Gastroesophageal sphincter (tissue), 4 donors: ENCODE results near the gene AMPD2. TPM values are rescaled to one million over a fixed set of nuclear protein-coding genes. Genes with fewer than 3 reads are reported as not detected.
"Not testable (repeated sequence)": the region's sequence is repeated elsewhere in the genome, so short reads cannot be mapped to it uniquely, and the experiment has no call there.

Experiments
- ATAC-seq: fragments of 150-250 bp; one replicate; pipeline ENCODE4 v1.9.1; 2016; ENCODE audit warnings: mild to moderate bottlenecking, moderate library complexity
- H3K27ac ChIP-seq, 4 donors: fragments of 200-600 bp; sonication (generic) in 3 of 4; 1 replicate in 3 of 4; 2 replicates in 1 of 4; pipeline ENCODE4 v1.5.1; 2016 to 2019
- H3K27me3 ChIP-seq: fragments of 200-600 bp; sonication (generic); one replicate; pipeline ENCODE4 v1.5.1; 2019
- H3K36me3 ChIP-seq, 2 donors: fragments of 200-600 bp; sonication (generic); one replicate each; pipeline ENCODE4 v1.5.1; 2019; ENCODE audit warnings: control low read depth in 1 of 2
- H3K4me1 ChIP-seq, 3 donors: fragments of 200-600 bp; sonication (generic); 1 replicate in 2 of 3; 2 replicates in 1 of 3; pipeline ENCODE4 v1.5.1; 2016 to 2019; ENCODE audit warnings: control low read depth in 2 of 3
- H3K4me3 ChIP-seq, 2 donors: fragments of 200-600 bp; sonication (generic); one replicate each; pipeline ENCODE4 v1.5.1; 2019; ENCODE audit warnings: mild to moderate bottlenecking in 1 of 2, moderate library complexity in 1 of 2
- H3K9me3 ChIP-seq, 3 donors: fragments of 200-600 bp; sonication (generic); one replicate each; pipeline ENCODE4 v1.5.1; 2017 to 2019; ENCODE audit warnings: control low read depth in 2 of 3
- CTCF ChIP-seq, 4 experiments: fragments of 200-600 bp in 2 of 4; fragments of 450-650 bp in 2 of 4; sonication (generic) in 1 of 4; IDR thresholded peaks; one replicate each; pipeline ENCODE4 v1.5.1; 2017 to 2019; ENCODE audit warnings: antibody characterized with exemption in 4 of 4, mild to moderate bottlenecking in 2 of 4, moderate library complexity in 2 of 4
- EP300 ChIP-seq: sonication (generic); formaldehyde crosslinking; IDR thresholded peaks from one replicate; pipeline ENCODE4 v1.6.1; 2017; ENCODE audit warnings: antibody characterized with exemption, mild to moderate bottlenecking
- POLR2A ChIP-seq, 2 donors: fragments of 450-650 bp; IDR thresholded peaks; one replicate each; pipeline ENCODE4 v1.6.1; 2017; ENCODE audit warnings: antibody characterized with exemption in 2 of 2, mild to moderate bottlenecking in 2 of 2, moderate library complexity in 1 of 2
- POLR2AphosphoS5 ChIP-seq: sonication (generic); formaldehyde crosslinking; IDR thresholded peaks from one replicate; pipeline ENCODE4 v1.6.1; 2017; ENCODE audit warnings: antibody characterized with exemption
- WGBS, 2 donors: methylation state at CpG; one replicate each; pipeline ENCODE4 v1.1.5; 2018; ENCODE audit warnings: low coverage in 1 of 2; 5-methylcytosine and 5-hydroxymethylcytosine counted together
- small RNA-seq, 4 donors: library from RNA; depleted of rRNA; stranded (forward); fragments of <200 nt; gene quantifications; one replicate each; pipeline ENCODE3, GENCODE V24; 2016
- total RNA-seq, 4 donors: library from RNA; depleted of rRNA; stranded (reverse); fragments of >200 nt; gene quantifications; one replicate each; pipeline ENCODE4 v1.1.0, GENCODE V29; 2016

AMPD2 gene
- total RNA-seq, 4 donors from 2014 or later: 28.9 to 38.0 (median 35.6) TPM

GRCh38 chr1:109671067-109671466 lies 51.4 kb downstream of the AMPD2 start:
- ATAC-seq: no peak
- Histone ChIP-seq H3K4me1 (peaks cover 0 to 18% (median 3%) of the 10 kb centered on the region in 3 donors), H3K27me3 (no peaks in the 10 kb centered on the region), H3K36me3 (peaks cover 0 to 28% of the 10 kb centered on the region in 2 donors), H3K4me3 (no peak overlapping the region), H3K27ac (no peak overlapping the region), H3K9me3 (no peaks in the 10 kb centered on the region)
- TF ChIP-seq POLR2A (IDR thresholded peaks at IDR 0.05): no peak
- TF ChIP-seq POLR2AphosphoS5: no peak
- TF ChIP-seq EP300: no peak
- TF ChIP-seq CTCF (IDR thresholded peaks at IDR 0.05): no peak
- WGBS, 2 donors: 80% methylated on average over 2 of the region's 5 CpGs; no CpG with 5 or more reads in 1 of the 2 donors

GRCh38 chr1:109673861-109674260 lies 54.2 kb downstream of the AMPD2 start:
- 89% methylated on average over 1 of the region's 2 CpGs; no CpG with 5 or more reads in 1 of the 2 donors for WGBS, 2 donors
- not testable (repeated sequence) for ATAC-seq, H3K27ac ChIP-seq, H3K4me1 ChIP-seq, H3K4me3 ChIP-seq, H3K9me3 ChIP-seq, H3K27me3 ChIP-seq
- peaks cover 0 to 28% of the 10 kb centered on the region in 2 donors for H3K36me3 ChIP-seq

GRCh38 chr1:109676683-109677381 lies 57.2 kb downstream of the AMPD2 start:
- not testable (repeated sequence) for H3K9me3 ChIP-seq, H3K27ac ChIP-seq, H3K27me3 ChIP-seq, H3K4me3 ChIP-seq, ATAC-seq, H3K4me1 ChIP-seq
- peaks cover 0 to 17% of the 10 kb centered on the region in 2 donors for H3K36me3 ChIP-seq
- 79 to 82% methylated on average over 2 of the region's 3 CpGs for WGBS, 2 donors

GRCh38 chr1:109677459-109677858 lies 57.8 kb downstream of the AMPD2 start:
- Histone ChIP-seq H3K9me3 (no peaks in the 10 kb centered on the region), H3K4me1 (no peaks in the 10 kb centered on the region), H3K4me3 (no peak overlapping the region), H3K27me3 (no peaks in the 10 kb centered on the region), H3K36me3 (peaks cover 0 to 15% of the 10 kb centered on the region in 2 donors), H3K27ac (no peak overlapping the region)
- TF ChIP-seq CTCF (IDR thresholded peaks at IDR 0.05): no peak
- TF ChIP-seq EP300: no peak
- TF ChIP-seq POLR2AphosphoS5: no peak
- no peak for TF ChIP-seq POLR2A (IDR thresholded peaks at IDR 0.05)
- ATAC-seq: no peak
- 59% methylated on average over 3 of the region's 3 CpGs for WGBS, 2 donors

- not testable (repeated sequence) for H3K4me1 ChIP-seq, H3K36me3 ChIP-seq, H3K27me3 ChIP-seq, H3K9me3 ChIP-seq, H3K4me3 ChIP-seq, H3K27ac ChIP-seq, ATAC-seq
- WGBS, 2 donors: 74 to 100% methylated on average over 2 of the region's 2 CpGs
These were observed 59.0 kb downstream of the AMPD2 start for GRCh38 chr1:109678637-109679036.

Small RNA genes within 50 kb of the gene (small RNA-seq; reads per million reads assigned to genes)
- gene RNU6V: 0 reads per million in 4 donors

Other genes with a start within 250 kb of the AMPD2 start
- gene SORT1, start 221.9 kb upstream of the AMPD2 start, total RNA-seq: 100 to 1,000 TPM in 2 of 4 donors, 10 to 100 TPM in 2; 66.6 to 142 (median 105) TPM
- 10 to 100 TPM; 28.2 to 61.5 (median 30.4) TPM for gene PSMA5, start 193.4 kb upstream of the AMPD2 start, total RNA-seq
- 1 to 10 TPM; 2.0 to 8.4 (median 4.2) TPM for gene SYPL2, start 153.3 kb upstream of the AMPD2 start, total RNA-seq
- 1 to 10 TPM; 1.6 to 2.7 (median 2.5) TPM for gene ATXN7L2, start 135.9 kb upstream of the AMPD2 start, total RNA-seq
- gene CYB561D1, start 125.7 kb upstream of the AMPD2 start, total RNA-seq: 10 to 100 TPM in 3 of 4 donors, 1 to 10 TPM in 1; 8.3 to 15.9 (median 10.7) TPM
- 10 to 100 TPM in 3 of 4 donors, 1 to 10 TPM in 1; 7.7 to 19.3 (median 14.7) TPM for gene AMIGO1, start 110.1 kb upstream of the AMPD2 start, total RNA-seq
- not detected for gene GPR61, start 80.0 kb upstream of the AMPD2 start, total RNA-seq
- 1 to 10 TPM; 6.6 to 9.4 (median 8.0) TPM for gene GNAI3, start 71.2 kb upstream of the AMPD2 start, total RNA-seq
- not detected for gene GNAT2, start 221 bp upstream of the AMPD2 start, total RNA-seq
- 10 to 100 TPM; 21.4 to 71.0 (median 42.4) TPM for gene GSTM4, start 36.3 kb downstream of the AMPD2 start, total RNA-seq
- gene GSTM2, start 48.2 kb downstream of the AMPD2 start, total RNA-seq: 10 to 100 TPM; 10.4 to 93.7 (median 42.2) TPM
- 10 to 100 TPM in 1 of 4 donors, not detected in 3; 33.1 TPM for gene GSTM1, start 68.0 kb downstream of the AMPD2 start, total RNA-seq
- 1 to 10 TPM; 2.7 to 9.2 (median 6.3) TPM for gene GSTM5, start 92.4 kb downstream of the AMPD2 start, total RNA-seq
- gene GSTM3, start 121.2 kb downstream of the AMPD2 start, total RNA-seq: 10 to 100 TPM; 70.1 to 90.9 (median 80.1) TPM
- under 1 TPM in 1 of 4 donors, not detected in 3; 0.12 TPM for gene EPS8L3, start 144.1 kb downstream of the AMPD2 start, total RNA-seq